Measurements from ENCODE around the gene KIAA1958.

Gene KIAA1958

GRCh38 chr9:112531666-112532282 is 45.1 kb downstream of the KIAA1958 start:
- DNase-seq (ENCODE audit: low read depth in 2 of 2): no peak

- no peak for DNase-seq (ENCODE audit: low read depth in 2 of 2)
These were observed 45.8 kb downstream of the KIAA1958 start for GRCh38 chr9:112532427-112532826.

GRCh38 chr9:112533660-112534059 is 47.0 kb downstream of the KIAA1958 start:
- no peak for DNase-seq (ENCODE audit: low read depth in 2 of 2)

- no peak for DNase-seq (ENCODE audit: low read depth in 2 of 2)
These were observed 48.7 kb downstream of the KIAA1958 start for GRCh38 chr9:112535301-112535700.

- no peak for DNase-seq (ENCODE audit: low read depth in 2 of 2)
These were observed 49.2 kb downstream of the KIAA1958 start for GRCh38 chr9:112535811-112536210.

GRCh38 chr9:112537561-112537960 is 50.9 kb downstream of the KIAA1958 start:
- DNase-seq (ENCODE audit: low read depth in 2 of 2): no peak

- DNase-seq (ENCODE audit: low read depth in 2 of 2): no peak
These were observed 54.2 kb downstream of the KIAA1958 start for GRCh38 chr9:112540800-112541199.

- no peak for DNase-seq (ENCODE audit: low read depth in 2 of 2)
These were observed 55.1 kb downstream of the KIAA1958 start for GRCh38 chr9:112541685-112542084.

- no peak for DNase-seq (ENCODE audit: low read depth in 2 of 2)
These were observed 56.1 kb downstream of the KIAA1958 start for GRCh38 chr9:112542593-112543292.

- no peak for DNase-seq (ENCODE audit: low read depth in 2 of 2)
These were observed 57.9 kb downstream of the KIAA1958 start for GRCh38 chr9:112544477-112544876.

GRCh38 chr9:112545237-112545636 is 58.6 kb downstream of the KIAA1958 start:
- DNase-seq (ENCODE audit: low read depth in 2 of 2): no peak

GRCh38 chr9:112546149-112547012 is 59.8 kb downstream of the KIAA1958 start:
- DNase-seq (ENCODE audit: low read depth in 2 of 2): no peak

- no peak for DNase-seq (ENCODE audit: low read depth in 2 of 2)
These were observed 61.4 kb downstream of the KIAA1958 start for GRCh38 chr9:112548051-112548440.

- no peak for DNase-seq (ENCODE audit: low read depth in 2 of 2)
These were observed 62.4 kb downstream of the KIAA1958 start for GRCh38 chr9:112548836-112549595.

GRCh38 chr9:112550531-112550930 is 63.9 kb downstream of the KIAA1958 start:
- DNase-seq (ENCODE audit: low read depth in 2 of 2): no peak

GRCh38 chr9:112551641-112552040 is 65.0 kb downstream of the KIAA1958 start:
- DNase-seq (ENCODE audit: low read depth in 2 of 2): no peak

- DNase-seq (ENCODE audit: low read depth in 2 of 2): no peak
These were observed 65.8 kb downstream of the KIAA1958 start for GRCh38 chr9:112552229-112553056.

GRCh38 chr9:112553256-112553826 is 66.7 kb downstream of the KIAA1958 start:
- no peak for DNase-seq (ENCODE audit: low read depth in 2 of 2)

- no peak for DNase-seq (ENCODE audit: low read depth in 2 of 2)
These were observed 67.9 kb downstream of the KIAA1958 start for GRCh38 chr9:112554516-112554915.

GRCh38 chr9:112555101-112555643 is 68.5 kb downstream of the KIAA1958 start:
- DNase-seq (ENCODE audit: low read depth in 2 of 2): no peak
